HepG2 (cell line): Measurements from ENCODE around the gene MXD1. TPM values are rescaled to one million over a fixed set of nuclear protein-coding genes. Genes with fewer than 3 reads are reported as not detected.

ENCODE experiments used
- ATAC-seq: fragments of 200-7000 bp; cut with Tn5 transposase; 3 replicates; pipeline ENCODE4 v1.9.1; 2020; ENCODE audit warnings: mild to moderate bottlenecking, moderate library complexity
- BruUV-seq: library from RNA; stranded (reverse); fragments of 400-500 nt; replicated peaks from 2 replicates; lab custom pipeline; 2021; lab: Mats Ljungman, UMichigan
- CTCF ChIA-PET: fragments of 300-600 bp; formaldehyde crosslinking; extraction: SDS; loops from one replicate; lab custom pipeline; 2021; ENCODE audit warnings: low total read pairs, inconsistent platforms, low intra/inter-chr PET ratio; lab: Yijun Ruan, JAX
- POLR2A ChIA-PET: fragments of 350-600 bp; sonication (Branson Sonifier 250); formaldehyde crosslinking; loops from one replicate; lab custom pipeline; 2020; ENCODE audit warnings: antibody characterized with exemption, inconsistent platforms; lab: Yijun Ruan, JAX
- DNase-seq: peaks from one replicate; pipeline ENCODE4 v3.0.0-alpha.2; 2015; ENCODE audit warnings: low spot score
- FAIRE-seq: peaks from 3 replicates; lab custom pipeline; 2011; peaks lifted over from hg19 to GRCh38; lab: Jason Lieb, UNC
- H2AFZ ChIP-seq: one replicate; pipeline ENCODE4 v1.6.1; 2011; ENCODE audit warnings: low read length, inconsistent platforms
- H3K27ac ChIP-seq: fragments of 300-600 bp; 3 replicates; pipeline ENCODE4 v1.8.0; 2011; ENCODE audit warnings: mixed run types, mild to moderate bottlenecking, mixed read lengths, low read length, inconsistent platforms; ENCODE audit not compliant: insufficient read depth; ENCODE audit errors: extremely low read length
- H3K27me3 ChIP-seq, 2 experiments: fragments of 200-600 bp in 1 of 2; 2 replicates in 1 of 2; 3 replicates in 1 of 2; pipeline versions ENCODE4 v1.6.0 to v1.8.0; 2011; ENCODE audit warnings: low read length in 2 of 2, mild to moderate bottlenecking in 2 of 2, moderate library complexity in 2 of 2, inconsistent platforms in 1 of 2; ENCODE audit not compliant: insufficient read depth in 2 of 2, control insufficient read depth in 1 of 2
- H3K36me3 ChIP-seq, 2 experiments: fragments of 200-600 bp in 1 of 2; replicated peaks in 1 of 2; 2 replicates in 1 of 2; 3 replicates in 1 of 2; pipeline versions ENCODE4 v1.5.1 to v1.8.0; 2011; ENCODE audit warnings: low read length in 2 of 2, inconsistent platforms in 1 of 2; ENCODE audit not compliant: insufficient read depth in 2 of 2, control insufficient read depth in 1 of 2
- H3K4me1 ChIP-seq: 2 replicates; pipeline ENCODE4 v1.5.1; 2012; ENCODE audit warnings: low read length, inconsistent platforms; ENCODE audit not compliant: insufficient read depth
- H3K4me2 ChIP-seq: 2 replicates; pipeline ENCODE4 v1.6.0; 2011; ENCODE audit warnings: low read depth, low read length, inconsistent platforms
- H3K4me3 ChIP-seq, 3 experiments: fragments of 200-600 bp in 1 of 3; sonication (generic), shearing (Covaris generic) in 1 of 3; replicated peaks in 1 of 3; 2 replicates each; pipeline ENCODE4 v1.5.1; 2011 to 2016; ENCODE audit warnings: low read length in 3 of 3, inconsistent platforms in 2 of 3, low read depth in 2 of 3, mild to moderate bottlenecking in 2 of 3, control low read depth in 1 of 3, mixed read lengths in 1 of 3; ENCODE audit not compliant: insufficient read depth in 1 of 3
- H3K79me2 ChIP-seq: one replicate; pipeline ENCODE4 v1.6.1; 2011; ENCODE audit warnings: low read length, inconsistent platforms; ENCODE audit not compliant: insufficient read depth
- H3K9ac ChIP-seq: 2 replicates; pipeline ENCODE4 v1.6.0; 2011; ENCODE audit warnings: mild to moderate bottlenecking, low read depth, low read length, inconsistent platforms; ENCODE audit not compliant: insufficient read depth
- H3K9me3 ChIP-seq: 2 replicates; pipeline ENCODE4 v1.5.1; 2012; ENCODE audit warnings: mild to moderate bottlenecking, low read length
- H4K20me1 ChIP-seq: 2 replicates; pipeline ENCODE4 v1.6.0; 2011; ENCODE audit warnings: inconsistent platforms, mild to moderate bottlenecking, low read length, moderate library complexity; ENCODE audit not compliant: insufficient read depth
- CTCF ChIP-seq: sonication (generic); formaldehyde crosslinking; IDR thresholded peaks from 2 replicates; pipeline ENCODE4 v1.5.0; 2020; ENCODE audit warnings: mild to moderate bottlenecking, missing genetic modification reagents, moderate library complexity
- FOXA1 ChIP-seq, 2 experiments: fragments of 450-650 bp in 1 of 2; sonication (generic) in 1 of 2; formaldehyde crosslinking in 1 of 2; IDR thresholded peaks; 2 replicates each; pipeline versions ENCODE4 v1.4.0 to v1.6.1; 2016 to 2020; ENCODE audit warnings: missing genetic modification reagents in 1 of 2
- LRRFIP1 ChIP-seq: sonication (generic); formaldehyde crosslinking; conservative IDR thresholded peaks from 2 replicates; pipeline ENCODE4 v1.4.0; 2020; ENCODE audit warnings: missing genetic modification reagents
- ZEB1 ChIP-seq: IDR thresholded peaks from 2 replicates; pipeline ENCODE4 v1.6.1; 2012; ENCODE audit warnings: mild to moderate bottlenecking, low read depth, inconsistent platforms; ENCODE audit not compliant: insufficient replicate concordance
- ZFP41 ChIP-seq: sonication (generic); formaldehyde crosslinking; IDR thresholded peaks from 2 replicates; pipeline ENCODE4 v1.4.0; 2020; ENCODE audit warnings: mild to moderate bottlenecking, missing genetic modification reagents, borderline replicate concordance
- WGBS: methylation state at CpG from one replicate; pipeline ENCODE4 v1.1.6; 2017; ENCODE audit warnings: low lambda C conversion rate; 5-methylcytosine and 5-hydroxymethylcytosine counted together
- in situ Hi-C: cut with HindIII; loops from 2 replicates; pipeline ENCODE4 v1.10.0; 2017; ENCODE audit warnings: low pct_unique_long_range_greater_than_20kb; ENCODE audit not compliant: extremely low pct_ligation_motif_present
- intact Hi-C: fragments of 100-400 bp; cut with micrococcal nuclease; formaldehyde crosslinking; loops from one replicate; pipeline ENCODE4 v1.10.0; 2022; ENCODE audit not compliant: unreplicated experiment
- polyA plus RNA-seq, 8 experiments: library from polyadenylated mRNA; depleted of rRNA in 3 of 8; stranded (reverse) in 7 of 8; unstranded in 1 of 8; fragments of >200 nt; fragmentation: Illumina TruSeq in 4 of 8; extraction: Trizol in 4 of 8; gene quantifications; 2 replicates each; pipeline versions ENCODE4 v1.2.1 to v1.2.3, GENCODE V29; 2011 to 2016; ENCODE audit warnings: low read depth in 4 of 8, missing spikeins in 1 of 8, mixed read lengths in 1 of 8; ENCODE audit not compliant: insufficient read depth in 1 of 8
- total RNA-seq, 5 experiments: library from RNA; depleted of rRNA; stranded (reverse); fragments of >200 nt; fragmentation: Illumina TruSeq; extraction: Trizol; gene quantifications; 2 replicates each; pipeline ENCODE4 v1.2.3, GENCODE V29; 2016; ENCODE audit warnings: low read depth in 1 of 5
- TF ChIP-seq, protein P1 (sequence below): sonication (generic); formaldehyde crosslinking; IDR thresholded peaks from 2 replicates; pipeline ENCODE4 v1.4.0; 2020; ENCODE audit warnings: missing genetic modification reagents

The MXD1 gene
- total and polyA plus RNA-seq, 2 of the 13 experiments (the other 11 are each of a cell fraction or from before 2014, with no cell fraction given): 6.4 to 14.9 TPM

GRCh38 chr2:69916106-69916505 is 1.2 kb downstream of the MXD1 start:
- TSS peak; percentile 52 for BruUV-seq
- Histone ChIP-seq H3K27me3 (no peaks in the 10 kb centered on the region), H3K4me2 (peak overlapping the region; percentile 81), H3K79me2 (peaks cover 18% of the 10 kb centered on the region), H2AFZ (no peak overlapping the region), H3K36me3 (peaks cover 0 to 32% of the 10 kb centered on the region in 2 experiments; a peak in 3 of 5 replicates), H3K4me3 (peak overlapping the region; percentile 86 to 93 (median 93); a peak in 5 of 6 replicates), H3K27ac (no peak overlapping the region), H3K9me3 (no peaks in the 10 kb centered on the region), H3K9ac (peak overlapping the region; percentile 91), H4K20me1 (no peaks in the 10 kb centered on the region), H3K4me1 (peaks cover 37% of the 10 kb centered on the region)
- FAIRE-seq (no peak), DNase-seq (no peak), ATAC-seq (no peak)
- in situ Hi-C loops (loop anchor here (5.0 kb wide), 1 partner anchor 151 kb away; no protein-coding TSS in a partner anchor), intact Hi-C loops (loop anchor here (5.0 kb wide), 2 partner anchors 51 to 276 kb away; partner anchors contain the start of gene C2orf42)
- CTCF ChIA-PET: no interaction called here
- TF ChIP-seq CTCF (CRISPR knock-in tag) (0 out of 2 replicates have a peak, but pooled peaks have one; percentile 1), ZEB1 (no peak), FOXA1 (IDR thresholded peaks at IDR 0.05) (no peak), FOXA1 (CRISPR knock-in tag; IDR thresholded peaks at IDR 0.05) (peak; percentile 26; the same call in 1 of the 2 replicates), ZFP41 (CRISPR knock-in tag) (no peak), LRRFIP1 (no peak)
- TF ChIP-seq, protein P1, sequence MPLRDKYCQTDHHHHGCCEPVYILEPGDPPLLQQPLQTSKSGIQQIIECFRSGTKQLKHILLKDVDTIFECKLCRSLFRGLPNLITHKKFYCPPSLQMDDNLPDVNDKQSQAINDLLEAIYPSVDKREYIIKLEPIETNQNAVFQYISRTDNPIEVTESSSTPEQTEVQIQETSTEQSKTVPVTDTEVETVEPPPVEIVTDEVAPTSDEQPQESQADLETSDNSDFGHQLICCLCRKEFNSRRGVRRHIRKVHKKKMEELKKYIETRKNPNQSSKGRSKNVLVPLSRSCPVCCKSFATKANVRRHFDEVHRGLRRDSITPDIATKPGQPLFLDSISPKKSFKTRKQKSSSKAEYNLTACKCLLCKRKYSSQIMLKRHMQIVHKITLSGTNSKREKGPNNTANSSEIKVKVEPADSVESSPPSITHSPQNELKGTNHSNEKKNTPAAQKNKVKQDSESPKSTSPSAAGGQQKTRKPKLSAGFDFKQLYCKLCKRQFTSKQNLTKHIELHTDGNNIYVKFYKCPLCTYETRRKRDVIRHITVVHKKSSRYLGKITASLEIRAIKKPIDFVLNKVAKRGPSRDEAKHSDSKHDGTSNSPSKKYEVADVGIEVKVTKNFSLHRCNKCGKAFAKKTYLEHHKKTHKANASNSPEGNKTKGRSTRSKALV: 0 out of 2 replicates have a peak, but pooled peaks have one; percentile 6
- WGBS: 39% methylated on average over 2 of the region's 2 CpGs
- POLR2A ChIA-PET: interaction anchor here (0.6 to 6.5 kb wide), 11 partner anchors 9 to 377 kb away, joined by 3 to 282 read pairs (median 60); partner anchors contain the start of genes PCBP1, SNRNP27 and SNRPG
